Stomach (tissue), 9 donors: ENCODE data around the gene TAOK1. TPM values are rescaled to one million over a fixed set of nuclear protein-coding genes. Genes with fewer than 3 reads are reported as not detected.

Source experiments
- DNase-seq, 2 donors: peaks; one replicate each; pipeline versions ENCODE4 v3.0.0 to v3.0.0-alpha.2; 2013 to 2019
- H3K27ac ChIP-seq, 5 donors: fragments of 200-600 bp in 4 of 5; sonication (generic) in 4 of 5; one replicate each; pipeline ENCODE4 v1.5.1; 2013 to 2019; ENCODE audit warnings: mild to moderate bottlenecking in 1 of 5, moderate library complexity in 1 of 5
- H3K27me3 ChIP-seq, 3 donors: fragments of 200-600 bp; sonication (generic); one replicate each; pipeline ENCODE4 v1.5.1; 2017 to 2019; ENCODE audit warnings: mixed run types in 1 of 3
- H3K36me3 ChIP-seq, 4 donors: fragments of 200-600 bp; sonication (generic); 1 replicate in 3 of 4; 2 replicates in 1 of 4; pipeline ENCODE4 v1.5.1; 2016 to 2019
- H3K4me1 ChIP-seq, 4 donors: fragments of 200-600 bp; sonication (generic); one replicate each; pipeline ENCODE4 v1.5.1; 2016 to 2019
- H3K4me3 ChIP-seq, 4 donors: fragments of 200-600 bp; sonication (generic) in 3 of 4; one replicate each; pipeline ENCODE4 v1.5.1; 2016 to 2019; ENCODE audit warnings: mild to moderate bottlenecking in 1 of 4
- H3K9me3 ChIP-seq, 4 donors: fragments of 200-600 bp; sonication (generic); one replicate each; pipeline ENCODE4 v1.5.1; 2016 to 2019
- CTCF ChIP-seq, 7 experiments: fragments of 450-650 bp in 4 of 7; fragments of 200-600 bp in 3 of 7; sonication (generic) in 3 of 7; IDR thresholded peaks; one replicate each; pipeline ENCODE4 v1.5.1; 2016 to 2019; ENCODE audit warnings: antibody characterized with exemption in 7 of 7, control low read depth in 2 of 7, mild to moderate bottlenecking in 1 of 7
- EP300 ChIP-seq: sonication (generic); formaldehyde crosslinking; IDR thresholded peaks from one replicate; pipeline ENCODE4 v1.6.1; 2017; ENCODE audit warnings: antibody characterized with exemption
- POLR2A ChIP-seq, 4 donors: fragments of 450-650 bp; IDR thresholded peaks; one replicate each; pipeline ENCODE4 v1.6.1; 2016; ENCODE audit warnings: antibody characterized with exemption in 4 of 4, control low read depth in 2 of 4, mild to moderate bottlenecking in 1 of 4, moderate library complexity in 1 of 4
- POLR2AphosphoS5 ChIP-seq, 3 donors: sonication (generic); formaldehyde crosslinking; IDR thresholded peaks; one replicate each; pipeline ENCODE4 v1.6.1; 2016; ENCODE audit warnings: antibody characterized with exemption in 3 of 3
- WGBS, 5 donors: extraction: QIAGEN DNeasy Blood & Tissue Kit in 3 of 5; methylation state at CpG; one replicate each; pipeline versions ENCODE4 v1.1.5 to v1.1.7; 2013 to 2018; 5-methylcytosine and 5-hydroxymethylcytosine counted together
- intact Hi-C: fragments of 100-400 bp; cut with DNase I; formaldehyde crosslinking; loops from one replicate; pipeline ENCODE4 v1.15.1; 2023; ENCODE audit warnings: low total_unique reads
- polyA plus RNA-seq, 3 donors: library from polyadenylated mRNA; stranded (reverse); fragments of 200-250 nt; gene quantifications; one replicate each; pipeline ENCODE4 v1.2.3, GENCODE V29; 2013
- total RNA-seq, 5 donors: library from RNA; depleted of rRNA; stranded (reverse); fragments of >200 nt; gene quantifications; one replicate each; pipeline versions ENCODE4 v1.1.0 to v1.2.3, GENCODE V29; 2014 to 2016
- donor health status: healthy with polysubstance abuse.
- donor health status: Bipolar disorder and iron deficiency.
- donor health status: healthy.

The TAOK1 gene
- total and polyA plus RNA-seq, 8 donors = 4.4 to 230 (median 44.7) TPM

DNA sequence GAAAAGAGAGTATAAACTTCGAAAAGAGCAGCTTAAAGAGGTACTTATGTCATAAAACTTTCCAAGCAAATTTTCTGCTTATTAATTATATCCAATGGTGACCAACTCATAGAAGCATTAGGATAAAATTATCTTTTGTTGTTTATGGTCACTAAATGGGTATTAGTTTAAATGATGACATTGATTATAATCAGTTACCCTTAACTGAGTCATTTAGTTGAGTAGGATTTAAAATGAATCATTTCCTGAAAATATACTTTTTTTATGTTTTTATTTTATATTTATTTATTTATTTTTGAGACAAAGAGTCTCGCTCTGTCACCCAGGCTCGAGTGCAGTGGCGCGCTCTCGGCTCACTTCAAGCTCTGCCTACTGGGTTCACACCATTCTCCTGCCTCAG lies 120.8 kb downstream of the TAOK1 start:
- Histone ChIP-seq H3K27ac (no peak overlapping the region), H3K27me3 (no peaks in the 10 kb centered on the region), H3K9me3 (no peaks in the 10 kb centered on the region), H3K4me1 (no peaks in the 10 kb centered on the region), H3K36me3 (peaks cover 26 to 96% (median 94%) of the 10 kb centered on the region in 4 donors), H3K4me3 (no peak overlapping the region)
- 94 to 98% (median 95%) methylated on average over 6 of the region's 6 CpGs for WGBS, 5 donors
- intact Hi-C loops = no loop called here
- TF ChIP-seq CTCF (IDR thresholded peaks at IDR 0.05) (no peak), POLR2A (IDR thresholded peaks at IDR 0.05) (no peak), POLR2AphosphoS5 (IDR thresholded peaks at IDR 0.05) (no peak), EP300 (no peak)
- no peak for DNase-seq

- no peaks in the 10 kb centered on the region for H3K4me1 ChIP-seq
- no peaks in the 10 kb centered on the region for H3K9me3 ChIP-seq
- H3K27me3 ChIP-seq = no peaks in the 10 kb centered on the region
- 46 to 65% (median 54%) methylated on average over 2 of the region's 2 CpGs for WGBS, 5 donors
- TF ChIP-seq POLR2AphosphoS5 (IDR thresholded peaks at IDR 0.05) (no peak), CTCF (IDR thresholded peaks at IDR 0.05) (no peak)
- intact Hi-C loops = no loop called here
- no peak overlapping the region for H3K27ac ChIP-seq
- H3K36me3 ChIP-seq = peaks cover 52 to 98% (median 96%) of the 10 kb centered on the region in 4 donors
- no peak overlapping the region for H3K4me3 ChIP-seq
- no peak for DNase-seq
Measured at GRCh38 chr17:29514792-29515191, 124.6 kb downstream of the TAOK1 start.

- peaks cover 39 to 99% (median 98%) of the 10 kb centered on the region in 4 donors for H3K36me3 ChIP-seq
Measured at GRCh38 chr17:29518359-29518758, 128.2 kb downstream of the TAOK1 start.

DNA sequence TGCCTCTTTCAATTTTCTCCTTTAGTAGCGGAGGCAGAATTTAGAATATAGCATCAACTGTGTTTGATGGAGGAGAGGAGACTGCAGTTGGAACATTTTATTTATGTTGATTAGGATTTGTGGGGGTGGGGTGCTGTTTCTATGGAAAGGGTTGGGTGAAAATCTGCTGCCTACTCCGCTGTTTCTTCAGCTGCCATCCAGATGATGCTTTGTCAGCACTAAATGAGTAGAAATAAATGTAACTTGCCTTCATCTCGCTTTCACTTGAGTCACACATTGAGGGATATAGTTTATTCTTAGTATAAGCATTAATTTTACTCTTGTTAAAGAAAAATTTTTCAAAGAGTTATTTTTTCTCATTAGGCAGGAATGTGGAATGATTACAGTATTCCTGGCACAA lies 134.5 kb downstream of the TAOK1 start:
- TF ChIP-seq CTCF (IDR thresholded peaks at IDR 0.05) (no peak), POLR2AphosphoS5 (IDR thresholded peaks at IDR 0.05) (no peak), EP300 (no peak), POLR2A (IDR thresholded peaks at IDR 0.05) (no peak)
- Histone ChIP-seq H3K4me1 (no peaks in the 10 kb centered on the region), H3K27ac (no peak overlapping the region), H3K27me3 (no peaks in the 10 kb centered on the region), H3K9me3 (no peaks in the 10 kb centered on the region), H3K4me3 (no peak overlapping the region), H3K36me3 (peaks cover 33 to 97% (median 93%) of the 10 kb centered on the region in 4 donors)
- DNase-seq = peak in 1 of 2 donors; percentile 7
- intact Hi-C loops = no loop called here
- WGBS, 5 donors = 94 to 97% (median 96%) methylated on average over 3 of the region's 3 CpGs

More at GRCh38 chr17:29518359-29518758, 128.2 kb downstream of the TAOK1 start:
- DNase-seq = no peak
- TF ChIP-seq POLR2A (IDR thresholded peaks at IDR 0.05) (no peak), POLR2AphosphoS5 (IDR thresholded peaks at IDR 0.05) (no peak), CTCF (IDR thresholded peaks at IDR 0.05) (no peak), EP300 (no peak)
- Histone ChIP-seq H3K27me3 (no peaks in the 10 kb centered on the region), H3K4me1 (no peaks in the 10 kb centered on the region), H3K4me3 (no peak overlapping the region), H3K27ac (no peak overlapping the region), H3K9me3 (no peaks in the 10 kb centered on the region)
- WGBS, 5 donors = 96 to 100% (median 97%) methylated on average over 1 of the region's 1 CpG
- intact Hi-C loops = no loop called here
